DMS53 treated with DMSO at 0.1 percent for 48 hours (cell line): ENCODE results near the gene DDA1.
A peak's percentile ranks its signal among the peaks of the same experiment; 100 is the strongest.
"Not testable (repeated sequence)": the region's sequence is repeated elsewhere in the genome, so short reads cannot be mapped to it uniquely, and the experiment has no call there.

Experiments used
- DNase-seq: peaks from one replicate; lab custom pipeline; 2025; ENCODE audit not compliant: unreplicated experiment; lab: John Stamatoyannopoulos, UW

The DDA1 gene

DNA sequence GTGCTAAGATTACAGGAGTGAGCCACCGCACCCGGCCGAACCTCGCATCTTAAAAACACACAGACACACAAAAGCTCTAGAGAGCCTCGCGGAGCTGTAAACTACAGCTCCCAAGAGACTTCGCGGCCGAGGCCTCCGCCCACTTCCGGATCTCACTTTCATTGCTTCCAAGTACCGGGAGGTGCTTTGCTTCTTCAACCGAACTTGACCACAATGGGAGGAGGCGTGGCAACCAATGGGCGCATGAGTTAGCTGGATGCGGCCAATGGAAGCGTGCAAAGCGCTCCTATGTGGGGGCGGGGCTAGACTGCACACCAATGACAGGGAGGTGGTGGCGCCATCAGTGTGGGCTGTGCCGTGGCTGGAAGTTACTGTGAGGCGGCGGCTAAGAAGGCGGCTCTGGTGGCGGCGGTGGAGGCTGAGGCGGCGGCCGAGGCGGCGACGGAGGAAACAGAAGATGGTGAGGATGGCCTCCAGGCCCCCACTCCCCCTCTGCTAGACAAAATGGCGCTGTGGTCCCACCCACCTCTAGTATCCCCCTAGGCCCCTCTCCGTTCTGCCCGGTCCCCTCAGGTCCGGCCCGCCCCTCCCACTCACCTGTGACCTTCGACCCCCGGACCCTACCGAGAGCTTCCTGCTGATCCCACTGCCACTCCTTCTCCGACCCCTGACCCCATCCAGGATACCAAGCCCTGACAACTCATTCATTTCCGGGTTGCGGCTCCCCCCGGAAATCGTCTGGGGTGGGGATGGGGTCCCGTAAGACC is at the start of gene DDA1:
DDA1 (plus strand) TSS at position 366 of the 767 bp plus-strand sequence; CDS start at position 458, 92 bp downstream.
- peak; percentile 97 for DNase-seq

DNA sequence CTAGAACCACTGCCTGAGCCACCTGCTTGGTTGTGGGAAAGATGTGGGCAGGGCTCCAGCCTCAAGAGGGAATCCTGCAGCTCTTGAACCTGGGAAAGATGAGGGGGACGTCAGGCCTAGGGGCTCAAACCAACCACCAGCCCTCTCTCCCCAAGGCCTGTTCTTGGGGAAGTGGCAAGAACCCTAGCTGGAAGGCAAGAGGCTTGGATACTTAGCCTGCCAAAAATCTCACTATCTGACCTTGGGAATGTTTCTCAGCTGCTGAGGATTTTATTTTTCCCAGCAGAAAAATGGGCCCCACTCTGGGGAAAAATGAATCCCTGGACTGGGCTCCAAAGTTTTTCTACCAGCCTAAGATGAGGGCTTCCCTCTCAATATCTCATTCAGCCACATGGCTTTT is 49.4 kb upstream of the DDA1 start:
- DNase-seq, result no peak

DNA sequence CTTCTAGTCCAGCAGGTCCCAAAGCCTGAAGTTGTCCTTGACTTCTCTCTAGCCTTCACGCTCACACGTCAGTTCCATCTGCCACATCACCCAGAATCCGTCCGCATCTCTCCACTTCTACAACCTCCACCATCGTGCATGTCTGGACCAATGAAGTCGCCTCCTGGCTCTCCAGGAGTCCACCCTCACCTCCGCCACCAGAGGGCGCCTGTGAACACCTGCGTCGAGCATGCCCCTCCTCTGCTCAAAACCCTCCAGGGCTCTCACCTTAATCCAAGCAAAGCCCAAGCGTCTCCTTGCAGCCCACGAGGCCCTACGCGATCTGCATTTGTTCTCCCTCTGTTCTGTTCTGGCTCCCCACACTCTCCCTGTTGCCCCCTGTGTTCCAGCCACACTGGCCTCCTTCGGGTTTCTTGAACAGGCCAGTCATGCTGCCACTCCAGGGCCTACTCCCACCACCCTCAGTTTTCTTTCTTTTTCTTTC is 48.5 kb upstream of the DDA1 start:
- DNase-seq, result peak; percentile 60

DNA sequence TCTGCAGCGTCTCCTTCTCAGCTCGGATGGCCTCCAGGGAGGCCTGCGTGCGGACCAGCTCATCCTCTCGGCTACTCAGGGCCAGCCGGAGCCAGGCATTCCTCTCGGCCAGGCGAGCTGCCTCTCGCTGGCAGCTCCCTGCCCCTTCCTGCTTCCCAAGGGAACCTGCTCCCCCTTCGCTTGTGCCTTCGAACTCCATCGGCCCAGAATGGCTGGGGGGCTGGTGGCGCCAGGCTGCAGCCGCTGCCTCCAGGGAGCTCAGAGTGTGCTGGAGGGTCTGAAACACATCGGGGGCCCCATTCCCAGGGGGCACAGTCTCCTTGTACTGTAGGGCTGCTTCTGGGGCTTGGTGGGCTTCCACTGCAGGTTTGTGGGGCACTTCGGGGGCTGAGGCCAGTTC is 46.8 kb upstream of the DDA1 start:
- DNase-seq, result no peak

DNA sequence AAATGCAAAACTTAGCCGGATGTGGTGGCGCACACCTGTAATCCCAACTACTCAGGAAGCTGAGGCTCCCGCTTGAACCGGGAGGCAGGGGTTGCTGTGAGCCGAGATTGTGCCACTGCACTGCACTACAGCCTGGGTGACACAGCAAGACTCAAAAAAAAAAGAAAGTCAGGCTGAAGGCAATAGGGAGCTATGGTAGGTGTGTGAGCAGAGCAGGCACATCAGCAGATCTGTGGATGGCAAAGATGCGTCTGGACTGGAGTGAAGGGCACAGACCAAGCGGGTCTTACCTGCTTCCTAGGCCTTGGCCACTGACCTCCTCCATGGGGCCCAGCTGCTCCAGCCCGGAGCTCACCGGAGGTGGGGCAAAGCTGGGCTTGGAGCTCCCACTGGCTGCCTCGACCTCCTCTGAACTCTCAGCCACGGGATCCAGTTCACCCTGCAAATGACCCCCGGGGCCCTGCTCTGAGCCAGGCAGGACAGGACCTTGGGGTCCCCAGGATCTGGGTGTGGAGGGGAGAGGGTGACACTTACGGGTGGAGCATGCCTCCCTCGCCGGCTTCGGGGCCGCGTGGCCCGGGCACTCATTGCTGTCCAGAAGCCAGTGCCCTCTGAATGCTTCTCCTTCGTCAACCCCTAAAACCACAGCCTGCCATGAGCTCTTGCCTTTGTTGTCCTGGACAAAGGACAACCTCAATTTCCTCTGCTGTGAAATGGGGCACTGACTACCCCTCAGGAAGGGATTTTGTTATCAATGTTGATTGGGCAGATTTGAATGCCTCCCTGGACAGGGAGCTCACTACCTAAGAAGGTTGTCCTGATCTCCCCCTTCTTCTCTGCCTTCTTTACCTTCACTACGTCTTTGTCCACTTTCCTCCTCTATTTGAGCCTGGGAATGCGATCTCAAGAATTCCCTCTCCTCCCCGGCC is 45.4 kb upstream of the DDA1 start:
- DNase-seq, result no peak

DNA sequence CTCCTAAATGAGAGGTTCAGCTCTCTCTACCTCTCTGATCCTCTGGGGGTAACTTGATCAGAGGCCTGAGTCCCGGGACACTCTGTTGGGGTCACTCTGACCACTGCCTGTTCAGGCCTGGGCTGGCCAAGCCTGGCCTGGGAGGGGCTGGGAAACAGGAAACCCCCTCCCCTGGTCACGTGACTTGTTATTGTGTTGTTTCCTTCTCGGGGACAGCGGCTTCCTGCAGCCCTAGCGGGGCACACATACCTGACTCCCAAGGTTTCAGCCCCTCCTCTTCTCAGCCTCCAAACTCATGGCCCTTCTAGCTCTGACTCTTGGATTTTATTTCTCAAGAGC is 44.8 kb upstream of the DDA1 start, which contains the start of gene USHBP1:
USHBP1 (minus strand) TSS at position 105 of the 339 bp plus-strand sequence. CDS start 446 bp downstream, outside the sequence.
- DNase-seq, result no peak

DNA sequence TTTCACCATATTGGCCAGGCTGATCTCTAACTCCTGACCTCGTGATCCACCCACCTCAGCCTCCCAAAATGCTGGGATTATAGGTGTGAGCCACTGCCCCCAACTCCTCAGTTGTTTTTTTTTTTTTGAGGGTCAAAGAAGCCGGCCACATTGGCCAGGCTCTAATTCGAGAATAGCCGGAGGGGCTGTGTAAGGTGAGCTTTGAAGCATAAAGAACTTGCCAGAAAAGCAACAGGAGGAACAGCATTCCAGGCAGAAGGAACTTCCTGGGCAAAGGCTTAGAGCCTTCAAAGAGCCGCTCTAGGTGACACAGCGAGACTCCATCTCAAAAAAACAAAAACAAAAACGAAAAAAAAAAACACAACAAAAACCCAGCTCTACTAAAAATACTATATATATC is 43.3 kb upstream of the DDA1 start:
- no peak for DNase-seq

DNA sequence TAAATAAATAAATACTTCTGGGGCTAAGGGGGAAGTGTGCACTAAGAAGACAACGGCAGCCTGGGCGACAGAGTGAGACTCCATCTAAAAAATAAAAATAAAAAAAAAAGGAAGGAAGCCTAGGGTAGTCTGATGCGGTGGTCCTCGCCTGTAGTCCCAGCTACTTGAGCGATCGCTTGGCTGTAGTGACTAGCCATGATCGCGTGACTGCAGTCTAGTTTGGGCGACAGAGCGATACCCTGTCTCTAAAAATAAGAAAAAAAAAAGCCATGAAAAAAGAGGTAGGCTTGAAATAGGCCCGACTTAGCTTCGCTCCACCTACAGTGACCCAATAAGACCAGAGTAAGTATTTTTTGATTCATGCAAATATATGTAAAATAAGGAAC is 42.8 kb upstream of the DDA1 start:
- no peak for DNase-seq

DNA sequence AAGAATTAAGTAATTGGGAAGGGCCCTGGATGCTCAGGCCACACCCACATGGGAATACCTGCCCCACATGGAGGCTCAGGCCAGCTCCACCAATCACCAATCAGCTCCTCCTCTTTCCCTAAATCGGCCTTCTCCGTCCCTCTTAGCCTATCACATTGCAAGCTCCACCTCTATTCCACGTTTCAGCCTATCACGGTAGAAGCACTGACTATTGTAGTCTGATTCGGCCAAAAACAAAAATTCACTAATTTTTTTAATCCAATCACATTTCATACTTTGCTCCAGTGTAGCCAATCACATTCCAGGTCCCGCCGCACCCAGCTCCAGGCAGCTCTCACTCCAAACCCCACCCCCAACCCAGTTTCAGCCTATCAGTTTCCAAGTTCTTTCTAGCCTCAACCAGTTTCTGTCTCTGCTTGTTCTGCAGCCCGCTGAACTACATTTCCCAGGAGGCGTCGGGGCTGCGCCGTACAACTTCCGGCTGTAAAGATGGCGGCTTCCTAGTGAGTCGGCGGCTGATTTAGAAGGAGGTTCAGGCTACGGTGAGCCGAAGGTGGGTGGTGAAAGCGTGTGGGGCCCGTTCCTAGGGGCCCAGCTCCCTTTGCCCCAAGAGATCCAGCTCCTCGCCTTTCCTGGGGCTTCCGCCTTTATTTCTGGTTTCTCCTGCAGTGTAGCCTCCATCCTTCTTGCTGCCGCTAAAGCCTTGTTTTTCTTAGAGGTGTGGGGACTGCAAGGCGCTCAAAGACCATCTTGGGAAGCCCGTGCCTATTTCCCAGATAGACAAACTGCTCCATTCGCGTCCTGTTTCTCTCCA is 42.2 kb upstream of the DDA1 start, which contains the start of gene BABAM1:
BABAM1 (plus strand) TSS at position 469 of the 814 bp plus-strand sequence. CDS start 1,364 bp downstream, outside the sequence.
- peak; percentile 92 for DNase-seq

DNA sequence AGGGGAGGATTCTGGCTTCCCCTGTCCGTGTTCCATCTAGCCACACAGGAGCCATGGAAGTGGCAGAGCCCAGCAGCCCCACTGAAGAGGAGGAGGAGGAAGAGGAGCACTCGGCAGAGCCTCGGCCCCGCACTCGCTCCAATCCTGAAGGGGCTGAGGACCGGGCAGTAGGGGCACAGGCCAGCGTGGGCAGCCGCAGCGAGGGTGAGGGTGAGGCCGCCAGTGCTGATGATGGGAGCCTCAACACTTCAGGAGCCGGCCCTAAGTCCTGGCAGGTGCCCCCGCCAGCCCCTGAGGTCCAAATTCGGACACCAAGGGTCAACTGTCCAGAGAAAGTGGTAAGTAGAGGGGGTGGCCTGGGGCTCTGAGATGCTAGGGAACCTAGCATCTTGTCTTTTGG is 40.6 kb upstream of the DDA1 start:
- DNase-seq, result no peak

DNA sequence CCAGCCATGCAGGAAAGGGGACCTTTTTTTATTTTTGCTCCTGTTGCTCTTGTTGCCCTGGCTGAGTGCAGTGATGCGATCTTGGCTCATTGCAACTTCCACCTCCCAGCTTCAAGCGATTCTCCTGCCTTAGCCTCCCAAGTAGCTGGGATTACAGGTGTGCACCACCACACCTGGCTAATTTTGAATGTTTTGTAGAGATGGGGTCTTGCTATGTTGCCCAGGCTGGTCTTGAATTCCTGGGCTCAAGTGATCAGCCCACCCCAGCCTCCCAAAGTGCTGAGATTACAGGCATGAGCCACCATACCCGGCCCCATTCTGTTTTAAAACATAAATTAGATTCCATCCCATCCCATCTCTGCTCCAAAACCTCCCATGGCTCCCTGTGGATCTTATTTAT is 34.5 kb upstream of the DDA1 start:
- DNase-seq, result not testable (repeated sequence)

DNA sequence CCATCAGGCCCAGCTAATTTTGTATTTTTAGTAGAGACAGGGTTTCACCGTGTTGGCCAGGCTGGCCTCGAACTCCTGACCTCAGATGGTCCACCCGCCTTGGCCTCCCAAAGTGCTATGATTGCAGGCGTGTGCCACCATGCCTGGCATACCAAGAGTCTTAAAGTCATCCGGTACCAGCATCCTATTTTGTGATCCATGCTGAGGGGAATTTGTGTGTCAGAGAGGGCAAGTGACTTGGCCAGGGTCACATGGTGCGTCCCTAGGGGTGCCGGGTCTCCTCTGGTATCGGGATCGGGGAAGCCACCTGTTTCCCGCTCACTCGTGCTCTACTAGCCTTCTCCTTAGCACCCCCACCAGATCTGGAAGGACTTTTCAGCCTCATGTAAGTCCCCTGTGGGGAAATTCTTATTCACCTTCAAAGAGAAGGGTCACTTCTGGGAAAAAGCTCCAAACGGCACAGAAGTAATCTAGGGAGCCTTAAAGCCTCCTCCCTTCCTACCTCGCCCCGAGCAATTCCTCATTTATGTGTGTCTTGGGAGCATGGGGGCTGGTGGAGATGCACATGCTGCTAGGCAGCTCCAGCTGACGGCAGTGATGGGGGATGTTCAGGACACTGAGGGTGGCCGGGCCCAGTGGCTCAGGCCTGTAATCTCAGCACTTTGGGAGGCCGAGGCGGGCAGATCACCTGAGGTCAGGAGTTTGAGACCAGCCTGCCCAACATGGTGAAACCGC is 33.8 kb upstream of the DDA1 start:
- no peak for DNase-seq

DNA sequence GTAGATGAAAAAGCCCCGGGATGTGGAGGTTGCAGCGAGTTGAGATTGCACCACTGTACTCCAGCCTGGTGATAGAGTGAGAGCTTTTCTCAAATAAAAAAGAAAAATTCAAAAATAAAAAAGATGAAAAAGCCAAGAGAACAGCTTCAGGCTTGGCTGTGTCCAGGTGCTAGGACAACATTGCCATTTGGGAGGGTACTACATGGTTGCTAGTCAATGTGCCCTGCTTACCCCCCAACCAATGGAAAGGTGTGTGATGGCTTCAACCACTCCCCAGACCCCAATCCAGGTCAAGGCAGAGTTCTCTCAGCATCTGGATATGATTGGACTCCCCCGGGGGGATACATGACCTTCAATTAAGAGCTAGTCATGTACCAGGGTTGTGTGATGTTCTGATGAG is 29.9 kb upstream of the DDA1 start:
- no peak for DNase-seq

DNA sequence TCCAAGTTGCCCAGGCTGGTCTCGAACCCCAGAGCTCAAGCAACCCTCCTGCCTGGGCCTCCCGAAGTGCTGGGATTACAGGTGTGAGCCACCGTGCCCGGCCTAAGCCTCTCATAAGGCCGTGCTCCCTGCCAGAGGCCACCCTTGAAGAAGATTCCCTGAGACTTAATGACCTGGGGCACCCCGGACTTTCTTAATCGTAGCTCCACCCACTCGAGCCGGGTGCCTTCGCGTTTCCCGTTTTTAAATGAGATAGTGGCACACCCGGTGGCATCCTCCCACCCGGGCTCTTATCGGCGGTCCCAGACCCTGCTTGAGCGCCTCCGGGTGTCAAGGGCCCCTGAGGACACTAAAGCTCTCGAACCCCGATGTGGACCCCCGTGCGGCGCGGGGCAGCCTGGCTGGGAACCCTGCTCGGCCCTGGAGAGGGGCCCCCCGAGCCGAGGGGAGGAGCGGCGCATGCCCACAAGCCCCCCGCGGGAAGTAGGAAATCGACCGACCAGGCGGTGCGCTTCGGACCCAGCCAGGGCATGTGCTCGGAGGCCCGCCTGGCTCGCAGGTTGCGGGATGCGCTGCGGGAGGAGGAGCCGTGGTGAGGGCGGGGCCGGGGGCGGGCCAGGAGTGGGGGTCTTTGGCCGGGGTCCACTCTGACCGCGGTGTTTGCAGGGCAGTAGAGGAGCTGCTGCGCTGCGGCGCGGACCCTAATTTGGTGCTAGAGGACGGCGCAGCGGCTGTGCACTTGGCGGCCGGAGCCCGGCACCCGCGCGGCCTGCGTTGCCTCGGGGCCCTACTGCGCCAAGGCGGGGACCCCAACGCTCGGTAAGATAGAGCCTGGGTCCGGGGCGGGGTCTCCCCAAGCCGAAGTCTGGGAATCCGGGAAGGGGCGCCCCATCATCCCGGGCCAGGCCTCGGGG is 27.7 kb upstream of the DDA1 start, which contains the start of gene ANKLE1:
ANKLE1 (plus strand) TSS at position 511 of the 914 bp plus-strand sequence; CDS start at position 531, 20 bp downstream.
- no peak for DNase-seq

DNA sequence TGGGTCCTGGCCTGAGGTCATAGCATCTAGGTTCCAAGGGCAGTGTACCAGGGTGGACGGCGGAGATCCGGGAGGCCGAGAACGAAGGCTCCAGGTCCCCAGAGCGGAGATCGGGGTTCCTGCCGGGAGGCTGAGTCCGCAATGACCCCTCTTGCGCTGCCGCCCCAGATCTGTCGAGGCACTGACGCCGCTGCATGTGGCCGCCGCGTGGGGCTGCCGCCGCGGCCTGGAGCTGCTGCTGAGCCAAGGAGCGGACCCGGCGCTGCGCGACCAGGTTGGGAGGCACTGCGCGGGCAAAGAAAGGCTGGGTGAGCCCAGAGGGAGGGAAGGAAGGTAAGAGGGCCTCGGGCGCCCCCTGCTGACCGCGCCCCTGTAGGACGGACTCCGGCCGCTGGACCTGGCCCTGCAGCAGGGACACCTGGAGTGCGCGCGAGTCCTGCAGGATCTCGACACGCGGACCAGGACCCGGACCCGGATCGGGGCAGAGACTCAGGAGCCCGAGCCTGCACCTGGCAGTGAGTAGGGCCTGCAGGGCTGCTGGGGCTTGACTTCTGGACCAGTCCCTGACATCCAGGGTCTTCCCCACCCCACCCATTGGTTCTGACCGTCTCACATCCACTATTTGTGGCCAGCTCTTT is 26.8 kb upstream of the DDA1 start:
- DNase-seq, result peak; percentile 77

DNA sequence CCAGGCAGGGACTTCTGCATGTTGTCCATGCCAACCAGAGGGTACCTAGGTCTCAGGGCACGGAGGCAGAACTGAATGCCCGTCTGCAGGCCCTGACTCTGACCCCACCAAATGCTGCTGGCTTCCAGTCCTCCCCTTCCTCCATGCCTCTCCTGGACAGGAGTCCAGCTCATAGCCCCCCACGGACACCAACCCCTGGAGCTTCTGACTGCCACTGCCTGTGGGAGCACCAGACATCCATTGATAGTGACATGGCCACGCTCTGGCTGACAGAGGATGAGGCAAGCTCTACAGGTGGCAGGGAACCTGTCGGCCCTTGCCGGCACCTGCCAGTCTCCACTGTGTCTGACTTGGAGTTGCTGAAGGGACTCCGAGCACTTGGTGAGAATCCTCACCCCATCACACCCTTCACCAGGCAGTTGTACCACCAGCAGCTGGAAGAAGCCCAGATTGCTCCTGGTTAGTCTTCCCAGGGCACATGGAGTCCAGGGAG is 25.8 kb upstream of the DDA1 start:
- DNase-seq, result no peak

DNA sequence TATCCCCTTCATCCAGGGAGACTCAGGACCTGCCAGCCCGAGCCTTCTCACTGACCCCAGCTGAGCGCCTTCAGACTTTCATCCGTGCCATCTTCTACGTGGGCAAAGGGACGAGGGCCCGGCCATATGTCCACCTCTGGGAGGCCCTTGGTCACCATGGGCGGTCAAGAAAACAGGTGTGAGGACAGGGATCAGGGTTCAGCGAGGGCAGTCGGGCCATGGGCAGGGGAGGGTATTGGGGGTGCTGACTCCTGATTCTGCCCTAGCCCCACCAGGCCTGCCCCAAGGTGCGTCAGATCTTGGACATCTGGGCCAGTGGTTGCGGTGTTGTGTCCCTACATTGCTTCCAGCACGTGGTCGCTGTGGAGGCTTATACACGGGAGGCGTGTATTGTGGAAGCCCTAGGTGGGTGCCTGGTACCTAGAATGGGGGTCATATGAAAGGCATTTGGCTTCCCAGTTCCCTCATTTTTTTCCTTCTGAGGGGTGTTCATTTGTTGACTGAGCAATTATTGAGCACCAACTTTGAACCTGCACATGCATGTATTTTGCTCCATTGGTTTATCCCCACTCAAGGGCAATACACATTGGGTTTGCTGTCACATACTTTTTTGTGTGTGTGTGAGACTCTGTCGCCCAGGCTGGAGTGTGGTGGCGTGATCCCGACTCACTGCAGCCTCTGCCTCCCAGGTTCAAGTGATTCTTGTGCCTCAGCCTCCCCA is 23.8 kb upstream of the DDA1 start:
- no peak for DNase-seq

DNA sequence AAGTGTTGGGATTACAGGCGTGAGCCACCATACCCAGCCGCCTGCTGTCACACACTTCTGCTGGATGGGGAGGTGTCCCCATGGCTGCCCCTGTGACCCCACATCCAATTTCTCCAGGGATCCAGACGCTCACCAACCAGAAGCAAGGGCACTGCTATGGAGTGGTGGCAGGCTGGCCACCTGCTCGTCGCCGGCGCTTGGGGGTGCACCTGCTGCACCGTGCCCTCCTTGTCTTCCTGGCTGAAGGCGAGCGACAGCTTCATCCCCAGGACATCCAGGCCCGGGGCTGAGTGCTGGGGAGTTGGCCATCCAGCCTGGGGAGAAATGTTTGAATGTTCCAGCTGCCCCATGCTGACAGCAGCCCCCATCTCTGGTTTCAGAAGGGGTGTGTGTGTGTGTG is 23.1 kb upstream of the DDA1 start:
- no peak for DNase-seq
